KMS-11 (cell line): ENCODE results near the gene GTF2E1.
A peak's percentile ranks its signal among the peaks of the same experiment; 100 is the strongest.
"Not testable (repeated sequence)": the region's sequence is repeated elsewhere in the genome, so short reads cannot be mapped to it uniquely, and the experiment has no call there.

ENCODE experiments used
- H2AFZ ChIP-seq: fragments of 200-600 bp; sonication (generic); 2 replicates; pipeline ENCODE4 v1.6.1; 2016; ENCODE audit warnings: antibody characterized with exemption, mixed run types, low read depth
- H3K27ac ChIP-seq: fragments of 200-600 bp; sonication (generic); 2 replicates; pipeline ENCODE4 v1.6.1; 2016; ENCODE audit warnings: mild to moderate bottlenecking, mixed run types
- H3K27me3 ChIP-seq: fragments of 200-600 bp; sonication (generic); 2 replicates; pipeline ENCODE4 v1.6.1; 2017; ENCODE audit warnings: mild to moderate bottlenecking, low read depth, mixed run types, moderate library complexity; ENCODE audit not compliant: insufficient read depth
- H3K36me3 ChIP-seq: fragments of 200-600 bp; sonication (generic); 2 replicates; pipeline ENCODE4 v1.6.1; 2017; ENCODE audit warnings: mild to moderate bottlenecking, mixed run types; ENCODE audit not compliant: insufficient read depth
- H3K4me1 ChIP-seq: fragments of 200-600 bp; sonication (generic); 2 replicates; pipeline ENCODE4 v1.6.1; 2016; ENCODE audit warnings: mild to moderate bottlenecking, low read depth, mixed run types; ENCODE audit not compliant: poor library complexity, severe bottlenecking
- H3K4me2 ChIP-seq: fragments of 200-600 bp; sonication (generic); 2 replicates; pipeline ENCODE4 v1.7.0; 2016; ENCODE audit warnings: mild to moderate bottlenecking, mixed run types
- H3K4me3 ChIP-seq: fragments of 200-600 bp; sonication (generic); IDR thresholded peaks from 2 replicates; pipeline ENCODE4 v1.6.1; 2017; ENCODE audit warnings: low read depth, low read length, mixed read lengths; ENCODE audit not compliant: insufficient read depth
- H3K79me2 ChIP-seq: fragments of 200-600 bp; sonication (generic); 2 replicates; pipeline ENCODE4 v1.6.1; 2016; ENCODE audit warnings: low read depth, mixed run types; ENCODE audit not compliant: insufficient read depth
- H3K9ac ChIP-seq: fragments of 200-600 bp; sonication (generic); 2 replicates; pipeline ENCODE4 v1.6.1; 2016; ENCODE audit warnings: mild to moderate bottlenecking, mixed run types
- H4K20me1 ChIP-seq: fragments of 200-600 bp; sonication (generic); 2 replicates; pipeline ENCODE4 v1.6.1; 2016; ENCODE audit warnings: mild to moderate bottlenecking, mixed run types; ENCODE audit not compliant: insufficient read depth
- CTCF ChIP-seq: fragments of 200-600 bp; sonication (generic); conservative IDR thresholded peaks from 2 replicates; pipeline ENCODE4 v1.6.1; 2017; ENCODE audit warnings: low read depth, mild to moderate bottlenecking, antibody characterized with exemption, low read length, moderate library complexity, mixed read lengths

GTF2E1 gene

GRCh38 chr3:120726791-120727190, 15.8 kb upstream of the GTF2E1 start:
- Histone ChIP-seq H3K4me2 (no peak overlapping the region), H2AFZ (no peak overlapping the region), H3K9ac (no peak overlapping the region), H3K36me3 (no peaks in the 10 kb centered on the region), H4K20me1 (no peaks in the 10 kb centered on the region), H3K4me3 (no peak overlapping the region), H3K27ac (no peak overlapping the region), H3K79me2 (no peaks in the 10 kb centered on the region), H3K27me3 (no peaks in the 10 kb centered on the region), H3K4me1 (no peaks in the 10 kb centered on the region)
- TF ChIP-seq CTCF: no peak

GRCh38 chr3:120730576-120731542, 11.7 kb upstream of the GTF2E1 start:
- Histone ChIP-seq H3K4me3 (no peak overlapping the region), H3K27me3 (no peaks in the 10 kb centered on the region), H3K36me3 (no peaks in the 10 kb centered on the region), H3K9ac (no peak overlapping the region), H3K4me2 (no peak overlapping the region), H3K27ac (no peak overlapping the region), H2AFZ (no peak overlapping the region), H3K4me1 (no peaks in the 10 kb centered on the region), H4K20me1 (no peaks in the 10 kb centered on the region), H3K79me2 (no peaks in the 10 kb centered on the region)
- no peak for TF ChIP-seq CTCF

DNA sequence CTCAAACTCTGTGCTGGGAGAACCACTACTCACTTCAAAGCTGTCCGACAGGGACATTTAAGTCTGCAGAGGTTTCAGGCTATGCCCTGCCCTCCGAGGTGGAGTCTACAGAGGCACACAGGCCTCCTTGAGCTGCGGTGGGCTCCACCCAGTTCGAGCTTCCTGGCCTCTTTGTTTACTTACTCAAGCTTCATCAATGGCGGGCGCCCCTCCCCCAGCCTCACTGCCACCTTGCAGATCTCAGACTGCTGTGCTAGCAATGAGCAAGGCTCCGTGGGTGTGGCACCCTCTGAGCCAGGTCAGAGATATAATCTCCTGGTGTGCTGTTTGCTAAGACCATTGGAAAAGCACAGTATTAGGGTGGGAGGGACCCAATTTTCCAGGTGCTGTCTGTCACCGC, 4.5 kb upstream of the GTF2E1 start:
- not testable (repeated sequence) for H3K79me2 ChIP-seq, H3K4me2 ChIP-seq, H3K27me3 ChIP-seq, H3K4me1 ChIP-seq, H3K27ac ChIP-seq, H3K36me3 ChIP-seq, H2AFZ ChIP-seq, H3K9ac ChIP-seq, H3K4me3 ChIP-seq, H4K20me1 ChIP-seq

GRCh38 chr3:120741320-120741719, 1.2 kb upstream of the GTF2E1 start:
- no peaks in the 10 kb centered on the region for H3K27me3 ChIP-seq
- peak overlapping the region; percentile 97; the same call in 1 of the 2 replicates for H2AFZ ChIP-seq
- peak overlapping the region; percentile 94; the same call in 1 of the 2 replicates for H3K9ac ChIP-seq
- H3K79me2 ChIP-seq: peaks cover 33% of the 10 kb centered on the region; the same call in 1 of the 2 replicates
- H3K4me1 ChIP-seq: peaks cover 6% of the 10 kb centered on the region
- no peaks in the 10 kb centered on the region for H3K36me3 ChIP-seq
- peak overlapping the region; percentile 93 for H3K4me2 ChIP-seq
- peak overlapping the region; percentile 97 for H3K27ac ChIP-seq
- H3K4me3 ChIP-seq: no peak overlapping the region
- no peaks in the 10 kb centered on the region for H4K20me1 ChIP-seq
- no peak for TF ChIP-seq CTCF

GRCh38 chr3:120741837-120742197, 727 bp upstream of the GTF2E1 start:
- Histone ChIP-seq H3K4me2 (peak overlapping the region; percentile 93), H3K4me3 (peak overlapping the region; percentile 72), H3K9ac (peak overlapping the region; percentile 94), H4K20me1 (no peaks in the 10 kb centered on the region), H3K27ac (peak overlapping the region; percentile 97), H3K79me2 (peaks cover 38% of the 10 kb centered on the region; the same call in 1 of the 2 replicates), H3K36me3 (no peaks in the 10 kb centered on the region), H2AFZ (peak overlapping the region; percentile 97), H3K4me1 (peaks cover 6% of the 10 kb centered on the region), H3K27me3 (no peaks in the 10 kb centered on the region)
- TF ChIP-seq CTCF: no peak
